IMR-90 (cell line): ENCODE results near the gene ZNF486. TPM values are rescaled to one million over a fixed set of nuclear protein-coding genes. Genes with fewer than 3 reads are reported as not detected.

Experiments
- ATAC-seq: fragments of 200-7000 bp; cut with Tn5 transposase; 2 replicates; pipeline ENCODE4 v1.9.1; 2020; ENCODE audit warnings: low read depth, mild to moderate bottlenecking, moderate library complexity
- BruUV-seq: library from RNA; stranded (reverse); fragments of 400-500 nt; replicated peaks from 2 replicates; lab custom pipeline; 2021; lab: Mats Ljungman, UMichigan
- CTCF ChIA-PET: fragments of 300-600 bp; formaldehyde crosslinking; extraction: SDS; loops from one replicate; lab custom pipeline; 2021; ENCODE audit warnings: antibody characterized with exemption; lab: Yijun Ruan, JAX
- POLR2A ChIA-PET: fragments of 300-600 bp; sonication (Branson Sonifier 250); formaldehyde crosslinking; loops from one replicate; lab custom pipeline; 2022; ENCODE audit warnings: antibody characterized with exemption; ENCODE audit not compliant: unreplicated experiment; lab: Charles Lee
- DNase-seq: peaks from one replicate; pipeline ENCODE4 v3.0.0; 2013
- H2AFZ ChIP-seq: replicated peaks from 2 replicates; pipeline ENCODE3; 2013; ENCODE audit warnings: low read length, mild to moderate bottlenecking; ENCODE audit not compliant: poor library complexity
- H2AK5ac ChIP-seq: 2 replicates; pipeline ENCODE4 v1.6.1; 2013; ENCODE audit warnings: low read depth, low read length, inconsistent platforms
- H2AK9ac ChIP-seq: replicated peaks from 2 replicates; pipeline ENCODE3; 2013; ENCODE audit warnings: mild to moderate bottlenecking, low read depth, low read length, moderate library complexity; ENCODE audit not compliant: poor library complexity
- H2BK120ac ChIP-seq: 2 replicates; pipeline ENCODE4 v1.6.1; 2013; ENCODE audit warnings: low read depth, low read length, inconsistent platforms
- H2BK15ac ChIP-seq: 3 replicates; pipeline ENCODE4 v1.6.1; 2013; ENCODE audit warnings: low read depth, low read length, inconsistent platforms
- H2BK20ac ChIP-seq: 2 replicates; pipeline ENCODE4 v1.6.1; 2013; ENCODE audit warnings: low read depth, mild to moderate bottlenecking, inconsistent platforms, low read length, moderate library complexity
- H2BK5ac ChIP-seq: 2 replicates; pipeline ENCODE4 v1.6.1; 2013; ENCODE audit warnings: mild to moderate bottlenecking, low read depth, low read length, inconsistent platforms; ENCODE audit not compliant: poor library complexity, severe bottlenecking
- H3K14ac ChIP-seq: replicated peaks from 2 replicates; pipeline ENCODE4 v1.6.1; 2013; ENCODE audit warnings: low read depth, low read length, inconsistent platforms
- H3K18ac ChIP-seq: 2 replicates; pipeline ENCODE4 v1.6.1; 2013; ENCODE audit warnings: low read depth, low read length, control low read depth
- H3K23ac ChIP-seq: 2 replicates; pipeline ENCODE4 v1.6.1; 2013; ENCODE audit warnings: low read depth, low read length, inconsistent platforms
- H3K27ac ChIP-seq: 2 replicates; pipeline ENCODE4 v1.5.1; 2013; ENCODE audit warnings: mild to moderate bottlenecking, control low read depth, low read length; ENCODE audit not compliant: insufficient read depth
- H3K27me3 ChIP-seq: 2 replicates; pipeline ENCODE4 v1.6.1; 2013; ENCODE audit warnings: low read length; ENCODE audit not compliant: control insufficient read depth, insufficient read depth
- H3K36me3 ChIP-seq: 2 replicates; pipeline ENCODE4 v1.6.1; 2013; ENCODE audit warnings: low read length, mixed read lengths; ENCODE audit not compliant: control insufficient read depth, insufficient read depth
- H3K4ac ChIP-seq: 2 replicates; pipeline ENCODE4 v1.6.1; 2013; ENCODE audit warnings: low read depth, low read length, inconsistent platforms
- H3K4me1 ChIP-seq: 2 replicates; pipeline ENCODE4 v1.6.1; 2013; ENCODE audit warnings: low read length, mixed read lengths; ENCODE audit not compliant: control insufficient read depth, insufficient read depth
- H3K4me2 ChIP-seq: 2 replicates; pipeline ENCODE4 v1.6.1; 2013; ENCODE audit warnings: low read depth, mild to moderate bottlenecking, control low read depth, low read length, moderate library complexity
- H3K4me3 ChIP-seq: 2 replicates; pipeline ENCODE4 v1.5.1; 2013; ENCODE audit warnings: low read depth, mild to moderate bottlenecking, control low read depth, low read length, moderate library complexity; ENCODE audit not compliant: insufficient read depth
- H3K56ac ChIP-seq: 2 replicates; pipeline ENCODE4 v1.6.1; 2013; ENCODE audit warnings: low read length, inconsistent platforms; ENCODE audit not compliant: insufficient read depth; ENCODE audit errors: extremely low read depth
- H3K79me1 ChIP-seq, 2 experiments: 2 replicates each; pipeline ENCODE4 v1.6.1; 2013; ENCODE audit warnings: low read length in 2 of 2, inconsistent platforms in 1 of 2, low read depth in 1 of 2
- H3K9ac ChIP-seq: 2 replicates; pipeline ENCODE4 v1.6.1; 2013; ENCODE audit warnings: low read depth, low read length, control low read depth
- H3K9me1 ChIP-seq: 2 replicates; pipeline ENCODE4 v1.6.1; 2013; ENCODE audit warnings: low read length, inconsistent platforms; ENCODE audit not compliant: insufficient read depth
- H3K9me3 ChIP-seq: 2 replicates; pipeline ENCODE4 v1.6.1; 2013; ENCODE audit warnings: low read length; ENCODE audit not compliant: control insufficient read depth, insufficient read depth
- H4K20me1 ChIP-seq: 2 replicates; pipeline ENCODE4 v1.6.1; 2013; ENCODE audit warnings: low read length, inconsistent platforms; ENCODE audit not compliant: insufficient read depth
- H4K5ac ChIP-seq: 2 replicates; pipeline ENCODE4 v1.6.1; 2013; ENCODE audit warnings: mild to moderate bottlenecking, low read depth, low read length, control low read depth
- H4K8ac ChIP-seq, 2 experiments: 2 replicates each; pipeline ENCODE4 v1.6.1; 2013; ENCODE audit warnings: low read depth in 2 of 2, low read length in 2 of 2, control low read depth in 1 of 2, inconsistent platforms in 1 of 2
- H4K91ac ChIP-seq: 2 replicates; pipeline ENCODE4 v1.6.1; 2013; ENCODE audit warnings: low read depth, low read length, inconsistent platforms; ENCODE audit not compliant: insufficient read depth
- CEBPB ChIP-seq: IDR thresholded peaks from 2 replicates; pipeline ENCODE4 v1.6.1; 2012; ENCODE audit warnings: low read depth, low read length, improper control_type of control experiment
- CHD1 ChIP-seq: IDR thresholded peaks from 2 replicates; pipeline ENCODE4 v1.6.1; 2012; ENCODE audit warnings: low read depth, low read length, improper control_type of control experiment
- FOS ChIP-seq: fragments of 150-350 bp; IDR thresholded peaks from 2 replicates; pipeline ENCODE4 v1.6.1; 2016; ENCODE audit warnings: low read depth, low read length
- MAFK ChIP-seq: IDR thresholded peaks from 2 replicates; pipeline ENCODE4 v1.6.1; 2012; ENCODE audit warnings: low read depth, low read length, improper control_type of control experiment
- NFE2L2 ChIP-seq: fragments of 150-350 bp; IDR thresholded peaks from 2 replicates; pipeline ENCODE4 v1.6.1; 2016; ENCODE audit warnings: low read depth, mild to moderate bottlenecking, low read length
- POLR2A ChIP-seq: IDR thresholded peaks from 2 replicates; pipeline ENCODE4 v1.6.1; 2012; ENCODE audit warnings: mild to moderate bottlenecking, low read depth, low read length
- RAD21 ChIP-seq: IDR thresholded peaks from 2 replicates; pipeline ENCODE4 v1.6.1; 2012; ENCODE audit warnings: low read length, improper control_type of control experiment
- RCOR1 ChIP-seq: IDR thresholded peaks from 2 replicates; pipeline ENCODE4 v1.6.1; 2012; ENCODE audit warnings: mild to moderate bottlenecking, low read length, improper control_type of control experiment; ENCODE audit not compliant: insufficient replicate concordance
- SMC3 ChIP-seq: fragments of 150-350 bp; IDR thresholded peaks from 2 replicates; pipeline ENCODE4 v1.6.1; 2016; ENCODE audit warnings: low read depth, mild to moderate bottlenecking, antibody characterized with exemption, low read length, moderate library complexity
- WGBS, 2 experiments: methylation state at CpG; one replicate each; pipeline versions ENCODE4 v1.1.5 to v1.1.7; 2013; ENCODE audit warnings: missing lambda C conversion rate in 2 of 2; ENCODE audit not compliant: insufficient read length in 1 of 2; ENCODE audit errors: extremely low coverage in 2 of 2; 5-methylcytosine and 5-hydroxymethylcytosine counted together
- dilution Hi-C: fragments of 300-500 bp; cut with HindIII; formaldehyde crosslinking; loops from one replicate; pipeline ENCODE4 v1.14.3; 2018; ENCODE audit warnings: low sequenced_read_pairs; ENCODE audit not compliant: unreplicated experiment
- in situ Hi-C: fragments of 300-500 bp; cut with MboI; formaldehyde crosslinking; loops from 3 replicates; pipeline ENCODE4 v1.14.3; 2019; ENCODE audit warnings: low sequenced_read_pairs, inconsistent platforms, mixed read lengths
- intact Hi-C: fragments of 100-400 bp; cut with micrococcal nuclease; formaldehyde crosslinking; loops from 2 replicates; pipeline ENCODE4 v1.10.0; 2022
- polyA plus RNA-seq, 3 experiments: library from polyadenylated mRNA; depleted of rRNA; stranded (reverse); fragments of >200 nt; gene quantifications; 2 replicates each; pipeline ENCODE4 v1.2.3, GENCODE V29; 2012; ENCODE audit warnings: low replicate concordance in 1 of 3
- total RNA-seq: library from RNA; depleted of rRNA; stranded (reverse); fragments of >200 nt; gene quantifications from 2 replicates; pipeline ENCODE4 v1.2.3, GENCODE V29; 2012
- TF ChIP-seq, protein P1 (sequence below): fragments of 150-350 bp; IDR thresholded peaks from 2 replicates; pipeline ENCODE4 v1.6.1; 2017; ENCODE audit warnings: mild to moderate bottlenecking, antibody characterized with exemption, low read length, low read depth
- TF ChIP-seq, protein P2 (sequence below): conservative IDR thresholded peaks from 2 replicates; pipeline ENCODE4 v1.5.1; 2012; ENCODE audit warnings: mild to moderate bottlenecking, low read depth, low read length, improper control_type of control experiment

ZNF486 gene
- total and polyA plus RNA-seq, 2 of the 4 experiments (the other 2 are of a cell fraction) = 2.2 to 4.1 TPM

DNA sequence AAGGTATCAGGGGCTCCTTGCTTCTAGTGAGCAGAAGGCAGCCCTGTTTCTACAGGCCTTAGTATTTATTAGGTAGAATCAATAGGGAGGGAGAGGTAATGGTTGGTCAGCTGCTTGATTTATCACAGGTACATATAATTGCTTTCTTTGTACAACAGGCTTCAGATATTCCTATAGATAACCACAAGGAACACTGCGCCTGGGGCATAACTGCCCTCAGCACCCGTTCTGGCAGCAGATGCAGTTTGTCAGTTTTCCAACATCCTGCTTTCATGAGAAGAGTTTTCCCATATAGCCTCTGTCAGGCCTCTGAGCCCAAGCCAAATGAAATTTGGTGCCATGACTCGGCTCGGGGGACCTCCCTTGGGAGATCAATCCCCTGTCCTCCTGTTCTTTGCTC, 12.4 kb upstream of the ZNF486 start:
- Histone ChIP-seq H3K27ac (no peak overlapping the region), H3K4me1 (no peaks in the 10 kb centered on the region), H3K18ac (no peak overlapping the region), H2BK15ac (no peak overlapping the region), H3K9me1 (no peaks in the 10 kb centered on the region), H3K36me3 (no peaks in the 10 kb centered on the region), H2AK5ac (no peak overlapping the region), H2BK120ac (no peak overlapping the region), H4K91ac (no peak overlapping the region), H3K4me3 (no peak overlapping the region), H4K8ac (no peak overlapping the region), H2BK5ac (no peak overlapping the region), H2AK9ac (no peak overlapping the region), H3K4me2 (no peak overlapping the region), H2AFZ (no peak overlapping the region), H4K5ac (no peak overlapping the region), H2BK20ac (no peak overlapping the region), H3K27me3 (no peaks in the 10 kb centered on the region), H3K9me3 (peaks cover 7% of the 10 kb centered on the region; the same call in 1 of the 2 replicates), H3K4ac (no peak overlapping the region), H3K56ac (no peak overlapping the region), H3K79me1 (no peaks in the 10 kb centered on the region), H4K20me1 (no peaks in the 10 kb centered on the region), H3K14ac (no peak overlapping the region), H3K23ac (no peak overlapping the region), H3K9ac (no peak overlapping the region)
- ChIA-PET POLR2A (no interaction called here), CTCF (no interaction called here)
- no CpG with 5 or more reads among the region's 4 CpGs for WGBS, 2 experiments
- TF ChIP-seq POLR2A = no peak
- TF ChIP-seq, protein P1, sequence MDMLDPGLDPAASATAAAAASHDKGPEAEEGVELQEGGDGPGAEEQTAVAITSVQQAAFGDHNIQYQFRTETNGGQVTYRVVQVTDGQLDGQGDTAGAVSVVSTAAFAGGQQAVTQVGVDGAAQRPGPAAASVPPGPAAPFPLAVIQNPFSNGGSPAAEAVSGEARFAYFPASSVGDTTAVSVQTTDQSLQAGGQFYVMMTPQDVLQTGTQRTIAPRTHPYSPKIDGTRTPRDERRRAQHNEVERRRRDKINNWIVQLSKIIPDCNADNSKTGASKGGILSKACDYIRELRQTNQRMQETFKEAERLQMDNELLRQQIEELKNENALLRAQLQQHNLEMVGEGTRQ = no peak
- TF ChIP-seq SMC3 = no peak
- TF ChIP-seq CHD1 = no peak
- no peak for TF ChIP-seq RAD21
- TF ChIP-seq, protein P2, sequence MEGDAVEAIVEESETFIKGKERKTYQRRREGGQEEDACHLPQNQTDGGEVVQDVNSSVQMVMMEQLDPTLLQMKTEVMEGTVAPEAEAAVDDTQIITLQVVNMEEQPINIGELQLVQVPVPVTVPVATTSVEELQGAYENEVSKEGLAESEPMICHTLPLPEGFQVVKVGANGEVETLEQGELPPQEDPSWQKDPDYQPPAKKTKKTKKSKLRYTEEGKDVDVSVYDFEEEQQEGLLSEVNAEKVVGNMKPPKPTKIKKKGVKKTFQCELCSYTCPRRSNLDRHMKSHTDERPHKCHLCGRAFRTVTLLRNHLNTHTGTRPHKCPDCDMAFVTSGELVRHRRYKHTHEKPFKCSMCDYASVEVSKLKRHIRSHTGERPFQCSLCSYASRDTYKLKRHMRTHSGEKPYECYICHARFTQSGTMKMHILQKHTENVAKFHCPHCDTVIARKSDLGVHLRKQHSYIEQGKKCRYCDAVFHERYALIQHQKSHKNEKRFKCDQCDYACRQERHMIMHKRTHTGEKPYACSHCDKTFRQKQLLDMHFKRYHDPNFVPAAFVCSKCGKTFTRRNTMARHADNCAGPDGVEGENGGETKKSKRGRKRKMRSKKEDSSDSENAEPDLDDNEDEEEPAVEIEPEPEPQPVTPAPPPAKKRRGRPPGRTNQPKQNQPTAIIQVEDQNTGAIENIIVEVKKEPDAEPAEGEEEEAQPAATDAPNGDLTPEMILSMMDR = no peak
- TF ChIP-seq RCOR1 = no peak
- TF ChIP-seq MAFK = no peak
- no peak for TF ChIP-seq FOS
- no peak for TF ChIP-seq CEBPB
- no peak for TF ChIP-seq NFE2L2
- DNase-seq = no peak
- no peak for ATAC-seq
- intact Hi-C loops = no loop called here
- BruUV-seq = no TSS peak
- in situ Hi-C loops = no loop called here
- dilution Hi-C loops = no loop called here
